HepG2 (cell line): ENCODE measurements around the gene AUH. TPM values are rescaled to one million over a fixed set of nuclear protein-coding genes. Genes with fewer than 3 reads are reported as not detected.

ENCODE experiments used
- ARHGAP35 ChIP-seq: sonication (generic); formaldehyde crosslinking; IDR thresholded peaks from 2 replicates; pipeline ENCODE4 v1.9.0; 2022; ENCODE audit warnings: mild to moderate bottlenecking, inconsistent platforms, moderate library complexity, missing genetic modification reagents, borderline replicate concordance
- CAMTA2 ChIP-seq: sonication (generic); formaldehyde crosslinking; IDR thresholded peaks from 2 replicates; pipeline ENCODE4 v1.4.0; 2020; ENCODE audit warnings: mild to moderate bottlenecking, missing genetic modification reagents, borderline replicate concordance
- CBX5 ChIP-seq: sonication (generic); formaldehyde crosslinking; IDR thresholded peaks from 2 replicates; pipeline ENCODE4 v1.4.0; 2020; ENCODE audit warnings: missing genetic modification reagents, borderline replicate concordance
- HNF4G ChIP-seq, 2 experiments: sonication (generic) in 1 of 2; formaldehyde crosslinking in 1 of 2; IDR thresholded peaks; 2 replicates each; pipeline versions ENCODE4 v1.4.0 to v1.6.1; 2011 to 2020; ENCODE audit warnings: borderline replicate concordance in 2 of 2, low read depth in 2 of 2, mild to moderate bottlenecking in 2 of 2, low read length in 1 of 2, missing genetic modification reagents in 1 of 2, moderate library complexity in 1 of 2
- KLF13 ChIP-seq: sonication (generic); formaldehyde crosslinking; IDR thresholded peaks from 2 replicates; pipeline ENCODE4 v1.4.0; 2020; ENCODE audit warnings: mild to moderate bottlenecking, missing genetic modification reagents
- MAZ ChIP-seq, 2 experiments: sonication (generic) in 1 of 2; formaldehyde crosslinking in 1 of 2; IDR thresholded peaks; 2 replicates each; pipeline versions ENCODE4 v1.5.0 to v1.6.1; 2012 to 2020; ENCODE audit warnings: low read depth in 2 of 2, mild to moderate bottlenecking in 2 of 2, borderline replicate concordance in 1 of 2, improper control_type of control experiment in 1 of 2, low read length in 1 of 2, missing genetic modification reagents in 1 of 2, moderate library complexity in 1 of 2
- MTA1 ChIP-seq: sonication (generic); formaldehyde crosslinking; IDR thresholded peaks from 2 replicates; pipeline ENCODE4 v1.4.0; 2020; ENCODE audit warnings: missing genetic modification reagents, mild to moderate bottlenecking, borderline replicate concordance
- MYC ChIP-seq: sonication (generic); formaldehyde crosslinking; IDR thresholded peaks from 2 replicates; pipeline ENCODE4 v1.9.0; 2021; ENCODE audit warnings: missing genetic modification reagents, borderline replicate concordance
- PCBP1 ChIP-seq: fragments of 200-400 bp; formaldehyde crosslinking; IDR thresholded peaks from 2 replicates; pipeline ENCODE4 v1.6.1; 2017; ENCODE audit warnings: mild to moderate bottlenecking, low read depth, low read length, borderline replicate concordance
- PHF20 ChIP-seq: sonication (generic); formaldehyde crosslinking; IDR thresholded peaks from 2 replicates; pipeline ENCODE4 v1.5.0; 2020; ENCODE audit warnings: mild to moderate bottlenecking, missing genetic modification reagents
- RFXAP ChIP-seq: sonication (generic); formaldehyde crosslinking; IDR thresholded peaks from 2 replicates; pipeline ENCODE4 v1.4.0; 2020; ENCODE audit warnings: missing genetic modification reagents, borderline replicate concordance
- TP53 ChIP-seq: sonication (generic); formaldehyde crosslinking; conservative IDR thresholded peaks from 2 replicates; pipeline ENCODE4 v1.4.0; 2020; ENCODE audit warnings: missing genetic modification reagents
- ZC3H13 ChIP-seq: sonication (generic); formaldehyde crosslinking; IDR thresholded peaks from 2 replicates; pipeline ENCODE4 v1.8.1; 2023; ENCODE audit warnings: mild to moderate bottlenecking, missing genetic modification reagents, moderate library complexity
- ZNF263 ChIP-seq: sonication (generic); formaldehyde crosslinking; IDR thresholded peaks from 2 replicates; pipeline ENCODE4 v1.4.0; 2020; ENCODE audit warnings: missing genetic modification reagents
- ZNF83 ChIP-seq: sonication (generic); formaldehyde crosslinking; IDR thresholded peaks from 2 replicates; pipeline ENCODE4 v1.4.0; 2020; ENCODE audit warnings: missing genetic modification reagents, mild to moderate bottlenecking, borderline replicate concordance
- polyA plus RNA-seq, 8 experiments: library from polyadenylated mRNA; depleted of rRNA in 3 of 8; stranded (reverse) in 7 of 8; unstranded in 1 of 8; fragments of >200 nt; fragmentation: Illumina TruSeq in 4 of 8; extraction: Trizol in 4 of 8; gene quantifications; 2 replicates each; pipeline versions ENCODE4 v1.2.1 to v1.2.3, GENCODE V29; 2011 to 2016; ENCODE audit warnings: low read depth in 4 of 8, missing spikeins in 1 of 8, mixed read lengths in 1 of 8; ENCODE audit not compliant: insufficient read depth in 1 of 8
- total RNA-seq, 5 experiments: library from RNA; depleted of rRNA; stranded (reverse); fragments of >200 nt; fragmentation: Illumina TruSeq; extraction: Trizol; gene quantifications; 2 replicates each; pipeline ENCODE4 v1.2.3, GENCODE V29; 2016; ENCODE audit warnings: low read depth in 1 of 5
- TF ChIP-seq, protein P1 (sequence below): IDR thresholded peaks from 2 replicates; pipeline ENCODE4 v1.6.1; 2016; ENCODE audit warnings: mild to moderate bottlenecking, missing biosample characterization, missing genetic modification reagents
- TF ChIP-seq, protein P2 (sequence below): sonication (generic); formaldehyde crosslinking; IDR thresholded peaks from 2 replicates; pipeline ENCODE4 v1.9.0; 2021; ENCODE audit warnings: missing genetic modification reagents, mild to moderate bottlenecking, borderline replicate concordance
- TF ChIP-seq, protein P3 (sequence below): sonication (generic); formaldehyde crosslinking; IDR thresholded peaks from 2 replicates; pipeline ENCODE4 v1.5.0; 2020; ENCODE audit warnings: missing genetic modification reagents
- TF ChIP-seq, protein P4 (sequence below): sonication (generic); formaldehyde crosslinking; IDR thresholded peaks from 2 replicates; pipeline ENCODE4 v1.8.1; 2023; ENCODE audit warnings: mild to moderate bottlenecking, missing genetic modification reagents, borderline replicate concordance
- TF ChIP-seq, protein P5 (sequence below): IDR thresholded peaks from 2 replicates; pipeline ENCODE4 v1.6.1; 2016
- TF ChIP-seq, protein P6 (sequence below): sonication (generic); formaldehyde crosslinking; IDR thresholded peaks from 2 replicates; pipeline ENCODE4 v1.4.0; 2020; ENCODE audit warnings: missing genetic modification reagents

Gene AUH
- total and polyA plus RNA-seq, 2 of the 13 experiments (the other 11 are each of a cell fraction or from before 2014, with no cell fraction given) = 25.8 to 31.9 TPM

DNA sequence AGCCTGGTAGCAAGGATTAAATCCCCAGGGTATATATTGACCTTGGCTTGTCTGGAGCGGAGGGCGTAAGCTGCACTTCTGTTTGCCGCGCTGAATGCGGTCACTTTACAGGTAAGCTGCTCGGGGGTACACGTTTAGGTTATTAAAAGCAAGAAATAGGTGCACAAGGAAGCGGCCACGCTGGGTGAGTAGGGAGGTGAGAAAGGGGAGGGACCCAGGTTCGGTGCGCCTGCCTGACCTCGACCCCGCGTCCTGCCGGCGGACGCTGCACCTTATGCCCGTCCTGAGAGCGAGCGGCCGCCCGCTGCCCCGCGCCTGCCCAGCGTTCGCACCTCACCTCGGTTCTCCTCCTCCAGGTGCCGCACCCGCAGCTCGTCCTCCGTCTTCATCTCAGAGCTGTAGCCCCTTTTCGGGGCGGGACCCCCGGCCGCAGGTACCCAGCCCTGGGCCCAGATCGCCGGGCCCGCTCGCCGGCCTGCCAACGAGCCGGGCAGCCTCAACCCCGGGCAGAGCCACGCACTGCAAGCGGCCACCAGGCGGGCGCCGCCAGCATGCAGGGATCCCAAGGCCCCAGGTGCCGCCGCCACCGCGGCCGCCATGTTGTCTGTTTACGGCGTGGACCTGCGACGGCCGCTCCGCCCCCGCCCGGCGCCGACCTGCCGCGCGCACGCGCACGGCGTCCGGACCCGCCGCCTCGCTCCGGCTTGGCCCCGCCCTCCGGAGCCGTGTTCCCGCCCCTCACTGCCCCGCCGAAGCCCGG, at the start of gene AUH (continued):
- TF ChIP-seq, protein P1, sequence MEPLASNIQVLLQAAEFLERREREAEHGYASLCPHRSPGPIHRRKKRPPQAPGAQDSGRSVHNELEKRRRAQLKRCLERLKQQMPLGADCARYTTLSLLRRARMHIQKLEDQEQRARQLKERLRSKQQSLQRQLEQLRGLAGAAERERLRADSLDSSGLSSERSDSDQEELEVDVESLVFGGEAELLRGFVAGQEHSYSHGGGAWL (CRISPR knock-in tag) = peak; percentile 54; the same call in 1 of the 2 replicates
- TF ChIP-seq ZNF263 (CRISPR knock-in tag) (0 out of 2 replicates have a peak, but pooled peaks have one; percentile 3), ZC3H13 (CRISPR knock-in tag) (0 out of 2 replicates have a peak, but pooled peaks have one; percentile 54), PHF20 (CRISPR knock-in tag) (peak; percentile 56), ZNF83 (no peak), RFXAP (CRISPR knock-in tag) (no peak), MYC (CRISPR knock-in tag) (0 out of 2 replicates have a peak, but pooled peaks have one; percentile 29), TP53 (0 out of 2 replicates have a peak, but pooled peaks have one; percentile 11), MAZ (IDR thresholded peaks at IDR 0.05; ENCODE audit: borderline replicate concordance, low read depth, low read length) (peak; percentile 81), MAZ (CRISPR knock-in tag; IDR thresholded peaks at IDR 0.05; ENCODE audit: low read depth) (no peak; the same call in 1 of the 2 replicates), CAMTA2 (0 out of 2 replicates have a peak, but pooled peaks have one; percentile 38), PCBP1 (no peak), KLF13 (CRISPR knock-in tag) (no peak), CBX5 (CRISPR knock-in tag) (no peak), HNF4G (IDR thresholded peaks at IDR 0.05; ENCODE audit: borderline replicate concordance, low read depth, low read length) (no peak), HNF4G (CRISPR knock-in tag; IDR thresholded peaks at IDR 0.05; ENCODE audit: borderline replicate concordance, low read depth) (no peak), MTA1 (CRISPR knock-in tag) (no peak), ARHGAP35 (CRISPR knock-in tag) (peak; percentile 61; the same call in 1 of the 2 replicates)
- TF ChIP-seq, protein P2, sequence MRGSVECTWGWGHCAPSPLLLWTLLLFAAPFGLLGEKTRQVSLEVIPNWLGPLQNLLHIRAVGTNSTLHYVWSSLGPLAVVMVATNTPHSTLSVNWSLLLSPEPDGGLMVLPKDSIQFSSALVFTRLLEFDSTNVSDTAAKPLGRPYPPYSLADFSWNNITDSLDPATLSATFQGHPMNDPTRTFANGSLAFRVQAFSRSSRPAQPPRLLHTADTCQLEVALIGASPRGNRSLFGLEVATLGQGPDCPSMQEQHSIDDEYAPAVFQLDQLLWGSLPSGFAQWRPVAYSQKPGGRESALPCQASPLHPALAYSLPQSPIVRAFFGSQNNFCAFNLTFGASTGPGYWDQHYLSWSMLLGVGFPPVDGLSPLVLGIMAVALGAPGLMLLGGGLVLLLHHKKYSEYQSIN = peak; percentile 83; the same call in 1 of the 2 replicates
- TF ChIP-seq, protein P3, sequence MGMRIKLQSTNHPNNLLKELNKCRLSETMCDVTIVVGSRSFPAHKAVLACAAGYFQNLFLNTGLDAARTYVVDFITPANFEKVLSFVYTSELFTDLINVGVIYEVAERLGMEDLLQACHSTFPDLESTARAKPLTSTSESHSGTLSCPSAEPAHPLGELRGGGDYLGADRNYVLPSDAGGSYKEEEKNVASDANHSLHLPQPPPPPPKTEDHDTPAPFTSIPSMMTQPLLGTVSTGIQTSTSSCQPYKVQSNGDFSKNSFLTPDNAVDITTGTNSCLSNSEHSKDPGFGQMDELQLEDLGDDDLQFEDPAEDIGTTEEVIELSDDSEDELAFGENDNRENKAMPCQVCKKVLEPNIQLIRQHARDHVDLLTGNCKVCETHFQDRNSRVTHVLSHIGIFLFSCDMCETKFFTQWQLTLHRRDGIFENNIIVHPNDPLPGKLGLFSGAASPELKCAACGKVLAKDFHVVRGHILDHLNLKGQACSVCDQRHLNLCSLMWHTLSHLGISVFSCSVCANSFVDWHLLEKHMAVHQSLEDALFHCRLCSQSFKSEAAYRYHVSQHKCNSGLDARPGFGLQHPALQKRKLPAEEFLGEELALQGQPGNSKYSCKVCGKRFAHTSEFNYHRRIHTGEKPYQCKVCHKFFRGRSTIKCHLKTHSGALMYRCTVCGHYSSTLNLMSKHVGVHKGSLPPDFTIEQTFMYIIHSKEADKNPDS = no peak
- TF ChIP-seq, protein P4, sequence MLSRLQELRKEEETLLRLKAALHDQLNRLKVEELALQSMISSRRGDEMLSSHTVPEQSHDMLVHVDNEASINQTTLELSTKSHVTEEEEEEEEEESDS (CRISPR knock-in tag) = no peak
- TF ChIP-seq, protein P5, sequence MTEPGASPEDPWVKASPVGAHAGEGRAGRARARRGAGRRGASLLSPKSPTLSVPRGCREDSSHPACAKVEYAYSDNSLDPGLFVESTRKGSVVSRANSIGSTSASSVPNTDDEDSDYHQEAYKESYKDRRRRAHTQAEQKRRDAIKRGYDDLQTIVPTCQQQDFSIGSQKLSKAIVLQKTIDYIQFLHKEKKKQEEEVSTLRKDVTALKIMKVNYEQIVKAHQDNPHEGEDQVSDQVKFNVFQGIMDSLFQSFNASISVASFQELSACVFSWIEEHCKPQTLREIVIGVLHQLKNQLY (CRISPR knock-in tag) = no peak
- TF ChIP-seq, protein P6, sequence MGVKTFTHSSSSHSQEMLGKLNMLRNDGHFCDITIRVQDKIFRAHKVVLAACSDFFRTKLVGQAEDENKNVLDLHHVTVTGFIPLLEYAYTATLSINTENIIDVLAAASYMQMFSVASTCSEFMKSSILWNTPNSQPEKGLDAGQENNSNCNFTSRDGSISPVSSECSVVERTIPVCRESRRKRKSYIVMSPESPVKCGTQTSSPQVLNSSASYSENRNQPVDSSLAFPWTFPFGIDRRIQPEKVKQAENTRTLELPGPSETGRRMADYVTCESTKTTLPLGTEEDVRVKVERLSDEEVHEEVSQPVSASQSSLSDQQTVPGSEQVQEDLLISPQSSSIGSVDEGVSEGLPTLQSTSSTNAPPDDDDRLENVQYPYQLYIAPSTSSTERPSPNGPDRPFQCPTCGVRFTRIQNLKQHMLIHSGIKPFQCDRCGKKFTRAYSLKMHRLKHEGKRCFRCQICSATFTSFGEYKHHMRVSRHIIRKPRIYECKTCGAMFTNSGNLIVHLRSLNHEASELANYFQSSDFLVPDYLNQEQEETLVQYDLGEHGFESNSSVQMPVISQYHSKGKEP (CRISPR knock-in tag) = no peak
